GM13976 (cell line): ENCODE data around the gene LPCAT2.

Experiments used
- DNase-seq: peaks from one replicate; pipeline ENCODE4 v3.0.0; 2012; ENCODE audit warnings: low spot score
- CTCF ChIP-seq: IDR thresholded peaks from 2 replicates; pipeline ENCODE4 v1.5.1; 2012; ENCODE audit warnings: borderline replicate concordance, mild to moderate bottlenecking; ENCODE audit not compliant: insufficient read depth; ENCODE audit errors: extremely low read depth, missing control alignments, control extremely low read depth
- in situ Hi-C: fragments of 300-500 bp; cut with MboI; formaldehyde crosslinking; loops from one replicate; pipeline ENCODE4 v1.12.0; 2022; ENCODE audit warnings: low sequenced_read_pairs, mixed read lengths, inconsistent platforms; ENCODE audit not compliant: unreplicated experiment

The LPCAT2 gene

GRCh38 chr16:55630774-55631173, 121.9 kb downstream of the LPCAT2 start:
- no peak for TF ChIP-seq CTCF
- in situ Hi-C loops: no loop called here
- DNase-seq: no peak

- in situ Hi-C loops: no loop called here
- no peak for DNase-seq
These were observed 123.4 kb downstream of the LPCAT2 start for GRCh38 chr16:55632259-55632658.

GRCh38 chr16:55634193-55634592, 125.3 kb downstream of the LPCAT2 start:
- DNase-seq: no peak
- no peak for TF ChIP-seq CTCF
- in situ Hi-C loops: no loop called here

More at GRCh38 chr16:55632259-55632658, 123.4 kb downstream of the LPCAT2 start:
- TF ChIP-seq CTCF: no peak
